Ishikawa (cell line): ENCODE data around the gene CDS2.

Experiments used
- CEBPB ChIP-seq: IDR thresholded peaks from 2 replicates; pipeline ENCODE4 v1.6.1; 2012
- CREB1 ChIP-seq: IDR thresholded peaks from 2 replicates; pipeline ENCODE4 v1.6.1; 2012; ENCODE audit warnings: low read depth
- EGR1 ChIP-seq: IDR thresholded peaks from 2 replicates; pipeline ENCODE4 v1.6.1; 2012
- EP300 ChIP-seq: IDR thresholded peaks from 2 replicates; pipeline ENCODE4 v1.6.1; 2012; ENCODE audit warnings: borderline replicate concordance
- FOXM1 ChIP-seq: IDR thresholded peaks from 2 replicates; pipeline ENCODE4 v1.6.1; 2012; ENCODE audit warnings: low read depth, borderline replicate concordance
- MAX ChIP-seq: IDR thresholded peaks from 2 replicates; pipeline ENCODE4 v1.6.1; 2012
- NFIC ChIP-seq: IDR thresholded peaks from 2 replicates; pipeline ENCODE4 v1.6.1; 2012
- RAD21 ChIP-seq: IDR thresholded peaks from 2 replicates; pipeline ENCODE4 v1.6.1; 2012; ENCODE audit warnings: low read depth
- REST ChIP-seq: IDR thresholded peaks from 2 replicates; pipeline ENCODE4 v1.6.1; 2012; ENCODE audit warnings: low read depth, mild to moderate bottlenecking
- TAF1 ChIP-seq: IDR thresholded peaks from 2 replicates; pipeline ENCODE4 v1.6.1; 2012; ENCODE audit warnings: low read depth, mild to moderate bottlenecking
- TCF12 ChIP-seq: IDR thresholded peaks from 2 replicates; pipeline ENCODE4 v1.6.1; 2012; ENCODE audit warnings: low read depth
- TEAD4 ChIP-seq: IDR thresholded peaks from 2 replicates; pipeline ENCODE4 v1.6.1; 2012
- USF1 ChIP-seq: IDR thresholded peaks from 2 replicates; pipeline ENCODE4 v1.6.1; 2012
- YY1 ChIP-seq: IDR thresholded peaks from 2 replicates; pipeline ENCODE4 v1.6.1; 2012; ENCODE audit warnings: low read depth
- ZBTB7A ChIP-seq: IDR thresholded peaks from 2 replicates; pipeline ENCODE4 v1.6.1; 2012; ENCODE audit warnings: low read depth

Gene CDS2

GRCh38 chr20:5135363-5136012 lies 8.7 kb downstream of the CDS2 start:
- TF ChIP-seq ZBTB7A (no peak), TAF1 (no peak), EP300 (no peak), EGR1 (no peak), YY1 (no peak), FOXM1 (no peak), CEBPB (no peak), TEAD4 (no peak)

- TF ChIP-seq EGR1 (no peak), RAD21 (no peak), TCF12 (no peak), EP300 (no peak), TAF1 (no peak), REST (no peak), MAX (no peak), CREB1 (no peak), ZBTB7A (no peak), YY1 (no peak), CEBPB (no peak), FOXM1 (no peak), USF1 (no peak), TEAD4 (no peak), NFIC (no peak)
These were observed 9.3 kb downstream of the CDS2 start for GRCh38 chr20:5136096-5136495.

GRCh38 chr20:5140195-5140594 lies 13.4 kb downstream of the CDS2 start:
- TF ChIP-seq NFIC (no peak), CEBPB (no peak), EP300 (no peak), TEAD4 (no peak), FOXM1 (no peak), TCF12 (no peak), REST (no peak), USF1 (no peak), MAX (no peak), TAF1 (no peak), RAD21 (no peak), YY1 (no peak), ZBTB7A (no peak), EGR1 (no peak), CREB1 (no peak)

- TF ChIP-seq TAF1 = no peak
- TF ChIP-seq TCF12 = no peak
- no peak for TF ChIP-seq REST
- no peak for TF ChIP-seq EP300
- TF ChIP-seq TEAD4 = no peak
- TF ChIP-seq CREB1 = no peak
- no peak for TF ChIP-seq FOXM1
- TF ChIP-seq NFIC = no peak
- no peak for TF ChIP-seq YY1
- no peak for TF ChIP-seq CEBPB
- TF ChIP-seq EGR1 = no peak
- no peak for TF ChIP-seq RAD21
- TF ChIP-seq MAX = no peak
These were observed 14.8 kb downstream of the CDS2 start for GRCh38 chr20:5141615-5142014.
